Left ventricle myocardium superior (tissue), 1 donor: ENCODE results near the gene OBP2A. TPM values are rescaled to one million over a fixed set of nuclear protein-coding genes. Genes with fewer than 3 reads are reported as not detected.
"Not testable (repeated sequence)": the region's sequence is repeated elsewhere in the genome, so short reads cannot be mapped to it uniquely, and the experiment has no call there.

Experiments
- ATAC-seq: fragments of 200-7000 bp; cut with Tn5 transposase; one replicate; pipeline ENCODE4 v1.9.1; 2020; ENCODE audit warnings: mild to moderate bottlenecking, moderate library complexity
- DNase-seq: peaks from one replicate; pipeline ENCODE4 v3.0.0-alpha.2; 2020
- intact Hi-C: fragments of 100-400 bp; cut with micrococcal nuclease; formaldehyde crosslinking; loops from one replicate; pipeline ENCODE4 v1.11.0; 2022
- total RNA-seq: library from RNA; stranded (reverse); fragmentation: NEBNext Ultra II Directional; extraction: Animal tissue kit (Norgen Biotek cat#: 25700); gene quantifications from one replicate; pipeline ENCODE4 v1.2.1, GENCODE V29; 2021
- donor health status: DM: no; HTN: yes; CAD: no; lungs with severe emphysema.

Gene OBP2A
- total RNA-seq, 1 donor from 2014 or later: not detected

DNA sequence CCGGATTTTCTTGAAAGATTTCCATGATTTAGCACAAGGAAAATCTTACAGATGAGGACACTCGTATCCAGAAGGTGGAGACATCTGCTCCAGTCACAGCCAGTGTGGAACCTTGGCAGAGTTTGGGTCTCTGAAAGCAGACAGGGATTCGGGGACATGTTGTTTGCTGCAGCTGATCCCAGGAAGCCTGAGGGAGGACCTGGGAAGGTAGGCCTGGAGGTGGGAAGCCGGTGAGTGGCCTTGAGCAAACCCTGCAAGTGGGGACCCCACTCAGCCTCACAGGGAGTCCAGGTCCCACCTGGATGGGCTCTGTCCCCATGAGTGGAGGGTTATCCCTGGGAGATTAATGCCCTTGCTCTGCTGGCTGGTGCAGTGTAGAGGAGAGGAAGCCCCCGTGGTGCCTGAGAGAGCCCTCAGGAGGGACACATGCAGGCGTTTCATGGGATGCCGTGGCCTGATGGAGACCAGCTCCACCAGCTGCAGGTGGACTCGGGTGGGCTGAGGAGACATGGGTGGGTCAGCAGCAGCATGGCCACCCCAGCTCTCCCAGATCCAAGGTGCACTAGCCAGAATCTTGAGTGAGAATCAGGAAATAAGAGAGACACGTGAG is 37.6 kb upstream of the OBP2A start:
- intact Hi-C loops: no loop called here
- ATAC-seq (no peak), DNase-seq (no peak)

DNA sequence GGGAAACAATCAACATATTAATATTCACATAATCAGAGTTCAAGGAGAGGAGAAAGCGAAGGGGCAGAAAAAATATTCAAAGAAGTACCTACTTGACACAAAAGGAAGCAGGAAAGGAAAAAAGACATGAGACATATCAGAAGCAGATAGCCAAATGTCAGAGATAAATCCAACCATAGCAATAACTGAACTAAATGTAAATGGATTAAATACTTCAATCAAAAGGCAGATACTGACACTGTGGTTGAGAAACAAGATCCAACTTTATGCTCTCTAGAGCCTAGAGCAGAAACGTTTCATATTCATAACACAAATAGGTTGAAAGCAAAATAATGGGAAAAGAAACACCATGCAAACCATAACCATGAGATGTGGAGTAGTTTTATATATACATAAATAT is 36.5 kb upstream of the OBP2A start:
- DNase-seq: no peak
- intact Hi-C loops: no loop called here
- no peak for ATAC-seq

DNA sequence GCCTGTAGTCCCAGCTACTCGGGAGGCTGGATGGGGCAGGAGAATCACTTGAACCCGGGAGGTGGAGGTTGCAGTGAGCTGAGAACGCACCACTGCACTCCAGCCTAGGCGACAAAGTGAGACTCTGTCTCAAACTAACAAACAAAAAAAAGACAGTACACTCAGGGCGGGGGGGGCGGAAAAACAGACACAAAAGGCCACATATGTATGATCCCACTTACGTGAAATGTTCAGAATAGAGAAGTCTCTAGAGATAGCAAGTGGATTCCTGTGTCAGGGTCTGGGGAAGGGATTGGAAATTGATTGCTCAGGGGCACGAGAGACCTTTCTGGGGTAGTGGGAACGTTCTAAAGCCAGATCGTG is 33.7 kb upstream of the OBP2A start:
- intact Hi-C loops: no loop called here
- DNase-seq: no peak

DNA sequence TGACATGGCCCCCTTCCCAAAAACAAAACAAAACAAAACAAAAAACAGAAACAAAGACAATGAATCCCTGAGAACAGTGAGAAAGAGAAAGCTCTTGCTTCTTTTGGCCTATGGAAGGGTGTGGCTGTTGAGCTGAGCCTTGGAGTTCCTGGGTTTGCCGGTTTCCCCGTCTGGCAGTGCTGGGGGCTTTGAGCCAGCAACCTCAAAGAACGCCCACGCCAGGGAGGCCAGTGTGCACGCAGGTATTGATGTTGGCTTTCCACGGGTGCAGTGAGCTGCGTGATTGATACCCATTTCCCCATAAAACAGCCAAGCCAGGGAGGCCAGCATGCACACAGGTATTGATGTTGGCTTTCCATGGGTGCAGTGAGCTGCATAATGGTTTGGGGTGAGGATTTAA is 33.0 kb upstream of the OBP2A start:
- DNase-seq: no peak
- intact Hi-C loops: no loop called here

More for the DNA sequence above, 33.7 kb upstream of the OBP2A start:
- ATAC-seq: no peak

GRCh38 chr9:135513351-135513846 is 32.5 kb upstream of the OBP2A start:
- intact Hi-C loops: no loop called here
- ATAC-seq (no peak), DNase-seq (no peak)

More for the DNA sequence above, 33.0 kb upstream of the OBP2A start:
- no peak for ATAC-seq

GRCh38 chr9:135513906-135514305 is 32.0 kb upstream of the OBP2A start:
- ATAC-seq, DNase-seq, intact Hi-C loops: not testable (repeated sequence)

DNA sequence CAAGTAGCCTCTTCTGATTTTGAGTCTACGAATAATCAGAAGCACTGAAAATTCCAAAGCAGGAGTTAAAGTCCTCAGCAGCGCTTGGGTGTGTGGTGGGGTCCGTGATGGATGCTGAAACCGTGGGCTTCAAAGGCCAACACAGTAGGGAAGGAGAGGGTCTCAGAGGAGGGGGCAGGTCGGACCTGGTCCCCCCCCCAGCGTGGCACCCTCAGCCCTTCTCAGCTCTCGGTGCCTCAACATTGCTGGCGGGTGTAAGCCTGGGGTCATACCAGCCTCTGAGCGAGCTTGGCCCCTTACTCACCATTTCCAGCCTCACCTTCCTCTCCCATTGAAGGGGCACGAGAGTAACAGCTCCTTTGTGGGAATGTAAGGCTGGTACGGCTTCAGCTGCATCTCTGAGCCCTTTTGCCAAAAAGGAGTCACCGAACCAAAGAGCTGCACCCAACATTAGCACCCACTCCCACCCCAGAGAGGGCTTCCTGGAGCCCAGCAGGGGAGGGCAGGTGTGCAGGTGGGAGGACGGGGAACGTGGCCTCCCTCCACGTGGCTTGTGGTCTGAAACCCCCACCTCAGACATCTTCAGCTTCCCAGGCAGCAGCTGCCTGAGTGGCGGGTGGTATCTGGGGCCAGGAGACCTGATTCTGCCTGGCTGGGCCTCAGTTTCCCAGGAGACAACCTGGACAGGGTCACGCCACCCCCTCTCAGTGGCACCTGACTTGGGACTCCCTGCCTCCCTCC is 31.4 kb upstream of the OBP2A start:
- no peak for DNase-seq
- intact Hi-C loops: no loop called here
- no peak for ATAC-seq

- intact Hi-C loops: no loop called here
- DNase-seq (no peak), ATAC-seq (no peak)
Observed at GRCh38 chr9:135515083-135515951, 30.6 kb upstream of the OBP2A start.

GRCh38 chr9:135516132-135516860 is 29.6 kb upstream of the OBP2A start:
- intact Hi-C loops: no loop called here
- ATAC-seq (no peak), DNase-seq (no peak)

- no peak for DNase-seq
- ATAC-seq: no peak
- intact Hi-C loops: no loop called here
Observed at GRCh38 chr9:135517407-135517822, 28.5 kb upstream of the OBP2A start.

DNA sequence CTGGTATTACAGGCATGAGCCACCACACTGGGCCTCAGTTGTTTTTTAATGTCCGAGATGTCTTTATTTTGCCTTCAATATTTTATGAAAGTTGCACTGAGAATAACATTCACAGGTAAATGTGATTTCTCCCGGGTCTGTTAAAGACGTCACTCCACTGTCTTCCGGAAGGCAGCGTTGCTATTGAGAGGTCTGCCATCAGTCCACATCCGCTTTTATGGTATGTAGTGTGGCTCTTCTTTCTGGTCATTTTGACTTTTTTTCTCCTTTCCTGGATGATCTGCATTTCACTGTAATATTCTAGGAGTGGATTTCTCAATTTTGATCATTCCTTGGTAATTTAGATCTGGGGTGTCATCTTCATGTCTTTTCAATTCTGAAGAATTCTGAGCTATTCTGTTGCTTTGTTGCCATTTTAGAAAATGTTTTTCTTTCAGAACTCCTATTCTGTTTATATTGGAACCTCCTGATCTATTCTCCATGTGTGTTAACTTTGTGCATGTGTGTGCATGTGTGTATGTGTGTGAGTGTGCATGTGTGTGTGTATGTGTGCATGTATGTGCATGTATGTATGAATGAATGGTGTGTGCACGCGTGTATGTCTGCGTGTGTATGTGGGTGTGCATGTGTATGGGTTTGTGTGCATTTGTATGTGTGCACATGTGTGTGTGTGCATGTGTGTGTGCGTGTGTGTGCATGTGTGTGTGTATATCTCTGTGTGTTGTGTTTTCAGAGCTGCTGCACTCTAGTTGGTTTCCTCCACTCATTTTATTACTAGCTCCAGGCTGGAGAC is 26.6 kb upstream of the OBP2A start:
- DNase-seq (no peak), ATAC-seq (no peak)
- intact Hi-C loops: no loop called here

DNA sequence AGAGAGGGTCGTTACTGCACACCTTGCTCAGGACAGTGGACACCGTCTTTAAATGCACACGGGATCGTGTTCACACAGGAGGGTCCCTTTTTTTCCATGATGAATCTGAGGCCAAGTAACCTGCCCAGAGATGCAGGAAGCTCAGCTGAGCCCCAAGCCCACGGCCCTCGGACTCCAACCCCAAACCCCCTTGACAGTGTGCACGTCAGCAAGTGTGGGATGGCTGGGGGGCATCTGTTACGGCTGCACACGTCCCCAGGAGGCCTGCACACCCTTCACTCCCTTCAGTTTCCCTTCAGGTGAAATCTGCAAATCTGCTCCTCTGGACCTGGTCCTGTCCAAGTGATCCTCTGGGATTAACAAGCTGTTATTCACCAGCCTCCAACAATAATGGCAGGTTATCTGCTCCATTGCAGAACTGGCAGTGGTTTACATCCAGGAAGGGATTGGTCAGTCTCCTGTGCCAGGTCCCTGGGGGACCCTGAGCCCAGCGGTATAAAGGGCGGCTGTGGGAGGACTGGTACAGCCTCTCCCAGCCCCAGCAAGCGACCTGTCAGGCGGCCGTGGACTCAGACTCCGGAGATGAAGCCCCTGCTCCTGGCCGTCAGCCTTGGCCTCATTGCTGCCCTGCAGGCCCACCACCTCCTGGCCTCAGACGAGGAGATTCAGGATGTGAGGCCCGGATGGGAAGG is 24.9 kb upstream of the OBP2A start, which contains the start of gene LCN1:
TSS of gene LCN1 (plus strand) at position 525 of the 692 bp plus-strand sequence. CDS start at position 583, 58 bp downstream.
- ATAC-seq (no peak), DNase-seq (no peak)
- intact Hi-C loops: no loop called here

GRCh38 chr9:135521608-135522095 is 24.3 kb upstream of the OBP2A start:
- intact Hi-C loops: no loop called here
- DNase-seq: no peak
- ATAC-seq: no peak

DNA sequence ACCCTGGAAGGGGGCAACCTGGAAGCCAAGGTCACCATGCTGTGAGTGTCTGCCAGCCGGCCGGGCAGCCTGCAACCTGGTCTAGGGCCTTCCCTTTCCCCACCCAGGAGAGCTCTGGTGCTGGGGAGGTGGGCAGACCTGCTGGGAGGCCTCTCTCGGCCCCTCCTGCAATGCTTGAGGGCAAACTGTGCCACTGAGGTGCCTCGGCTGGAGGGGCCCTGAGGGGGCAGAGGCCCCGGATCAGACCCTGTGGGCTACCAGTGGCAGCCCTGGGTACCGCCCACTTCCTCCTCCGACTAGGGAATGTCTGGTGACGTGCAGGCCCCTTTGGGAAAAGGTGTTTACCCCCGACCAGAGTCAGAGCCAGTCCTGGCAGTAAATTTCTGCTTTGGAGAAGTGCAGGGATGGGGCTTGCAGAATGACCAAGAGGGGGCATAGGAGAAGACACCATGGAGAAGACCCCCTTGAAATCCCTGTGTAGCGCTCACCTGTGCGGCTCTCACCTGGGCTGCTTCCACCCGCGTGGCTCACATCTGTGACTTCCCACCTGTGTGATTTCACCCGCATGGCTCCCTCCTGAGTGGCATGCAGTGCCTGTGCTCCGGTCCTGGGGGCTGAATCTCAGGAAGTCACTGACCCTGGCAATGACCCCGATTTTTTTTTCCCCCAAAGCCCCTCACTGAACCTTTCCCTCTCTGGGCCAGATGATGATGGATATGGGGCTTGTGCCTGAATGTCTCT is 23.6 kb upstream of the OBP2A start:
- intact Hi-C loops: no loop called here
- no peak for ATAC-seq
- DNase-seq: no peak

DNA sequence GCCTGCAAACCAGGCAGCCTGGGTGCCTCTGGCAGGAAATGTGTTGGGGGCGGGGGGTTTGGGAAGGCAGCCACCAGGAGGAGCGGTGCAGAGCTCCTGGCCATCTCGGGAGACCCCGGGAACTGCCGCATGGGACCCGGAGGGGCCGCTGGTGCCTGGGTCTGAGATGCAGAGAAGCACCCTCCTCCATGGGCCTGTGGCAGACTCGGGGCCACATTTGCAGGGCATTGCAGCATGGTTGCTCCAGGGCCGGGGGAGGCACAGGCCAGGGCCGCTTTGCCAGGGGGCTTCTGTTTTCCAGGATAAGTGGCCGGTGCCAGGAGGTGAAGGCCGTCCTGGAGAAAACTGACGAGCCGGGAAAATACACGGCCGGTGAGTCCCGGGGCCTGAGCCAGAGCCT is 23.0 kb upstream of the OBP2A start:
- ATAC-seq: no peak

DNA sequence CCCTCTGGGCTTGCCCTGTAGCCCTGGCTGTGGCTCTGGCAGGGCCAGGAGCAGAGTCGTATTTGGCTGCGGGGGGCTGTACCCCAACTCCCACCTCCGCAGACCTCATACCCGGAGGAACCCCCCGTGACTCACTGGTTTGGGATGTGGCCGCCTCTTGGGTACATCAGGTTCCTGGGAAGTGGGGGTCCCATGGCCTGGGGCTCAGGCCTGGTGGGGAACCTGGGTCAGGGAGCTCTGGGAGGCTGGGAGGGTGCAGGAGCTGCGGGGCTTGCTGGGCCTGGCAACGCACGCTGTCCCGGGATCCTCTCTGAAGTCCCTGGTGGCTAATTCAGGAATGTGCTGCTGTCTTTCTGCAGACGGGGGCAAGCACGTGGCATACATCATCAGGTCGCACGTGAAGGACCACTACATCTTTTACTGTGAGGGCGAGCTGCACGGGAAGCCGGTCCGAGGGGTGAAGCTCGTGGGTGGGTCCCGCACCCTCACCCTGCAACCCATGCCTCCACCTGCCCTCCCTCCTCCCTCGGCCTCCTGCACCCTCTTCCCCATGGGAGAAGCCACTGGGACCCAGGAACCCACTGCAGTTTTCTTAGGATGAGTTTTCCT is 22.3 kb upstream of the OBP2A start:
- no peak for DNase-seq
- intact Hi-C loops: no loop called here
- ATAC-seq: no peak

More for the DNA sequence above, 23.0 kb upstream of the OBP2A start:
- no peak for DNase-seq
- intact Hi-C loops: no loop called here
